Loucy (cell line): Measurements from ENCODE around the gene ARHGAP26.

ENCODE experiments used
- EZH2phosphoT487 ChIP-seq: fragments of 200-600 bp; IDR thresholded peaks from 2 replicates; pipeline ENCODE4 v1.6.1; 2018; ENCODE audit warnings: antibody characterized with exemption, mild to moderate bottlenecking, moderate library complexity, borderline replicate concordance
- TF ChIP-seq, protein P1 (sequence below): fragments of 200-600 bp; sonication (generic); conservative IDR thresholded peaks from 2 replicates; pipeline ENCODE4 v1.5.1; 2014; ENCODE audit warnings: mild to moderate bottlenecking, antibody characterized with exemption, low read length

GRCh38 chr5:143176048-143176447, 405.9 kb downstream of the ARHGAP26 start:
- TF ChIP-seq, protein P1, sequence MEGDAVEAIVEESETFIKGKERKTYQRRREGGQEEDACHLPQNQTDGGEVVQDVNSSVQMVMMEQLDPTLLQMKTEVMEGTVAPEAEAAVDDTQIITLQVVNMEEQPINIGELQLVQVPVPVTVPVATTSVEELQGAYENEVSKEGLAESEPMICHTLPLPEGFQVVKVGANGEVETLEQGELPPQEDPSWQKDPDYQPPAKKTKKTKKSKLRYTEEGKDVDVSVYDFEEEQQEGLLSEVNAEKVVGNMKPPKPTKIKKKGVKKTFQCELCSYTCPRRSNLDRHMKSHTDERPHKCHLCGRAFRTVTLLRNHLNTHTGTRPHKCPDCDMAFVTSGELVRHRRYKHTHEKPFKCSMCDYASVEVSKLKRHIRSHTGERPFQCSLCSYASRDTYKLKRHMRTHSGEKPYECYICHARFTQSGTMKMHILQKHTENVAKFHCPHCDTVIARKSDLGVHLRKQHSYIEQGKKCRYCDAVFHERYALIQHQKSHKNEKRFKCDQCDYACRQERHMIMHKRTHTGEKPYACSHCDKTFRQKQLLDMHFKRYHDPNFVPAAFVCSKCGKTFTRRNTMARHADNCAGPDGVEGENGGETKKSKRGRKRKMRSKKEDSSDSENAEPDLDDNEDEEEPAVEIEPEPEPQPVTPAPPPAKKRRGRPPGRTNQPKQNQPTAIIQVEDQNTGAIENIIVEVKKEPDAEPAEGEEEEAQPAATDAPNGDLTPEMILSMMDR = no peak
- no peak for TF ChIP-seq EZH2phosphoT487
